MG63 (cell line): ENCODE measurements around the gene PYGM. TPM values are rescaled to one million over a fixed set of nuclear protein-coding genes. Genes with fewer than 3 reads are reported as not detected.

Experiments used
- DNase-seq: peaks from one replicate; pipeline ENCODE4 v3.0.0-alpha.2; 2020
- H3K27me3 ChIP-seq: fragments of 250-450 bp; sonication (Bioruptor Pico); 2 replicates; pipeline ENCODE4 v1.5.1; 2020; ENCODE audit warnings: mild to moderate bottlenecking, moderate library complexity
- H3K36me3 ChIP-seq: fragments of 250-450 bp; sonication (Bioruptor Pico); 2 replicates; pipeline ENCODE4 v1.5.1; 2020; ENCODE audit warnings: mild to moderate bottlenecking, moderate library complexity
- H3K4me3 ChIP-seq: fragments of 250-450 bp; sonication (Bioruptor Pico); 2 replicates; pipeline ENCODE4 v1.5.1; 2020; ENCODE audit warnings: mild to moderate bottlenecking, moderate library complexity
- H3K9me3 ChIP-seq: fragments of 250-450 bp; sonication (Bioruptor Pico); 2 replicates; pipeline ENCODE4 v1.5.1; 2020; ENCODE audit warnings: mild to moderate bottlenecking, moderate library complexity
- total RNA-seq: library from RNA; depleted of rRNA; stranded (reverse); fragments of >200 nt; shearing (Covaris generic); gene quantifications from 2 replicates; pipeline ENCODE4 v1.2.3, GENCODE V29; 2014; ENCODE audit warnings: low replicate concordance

Gene PYGM
- total RNA-seq, 1 experiment from 2014 or later, result not detected

DNA sequence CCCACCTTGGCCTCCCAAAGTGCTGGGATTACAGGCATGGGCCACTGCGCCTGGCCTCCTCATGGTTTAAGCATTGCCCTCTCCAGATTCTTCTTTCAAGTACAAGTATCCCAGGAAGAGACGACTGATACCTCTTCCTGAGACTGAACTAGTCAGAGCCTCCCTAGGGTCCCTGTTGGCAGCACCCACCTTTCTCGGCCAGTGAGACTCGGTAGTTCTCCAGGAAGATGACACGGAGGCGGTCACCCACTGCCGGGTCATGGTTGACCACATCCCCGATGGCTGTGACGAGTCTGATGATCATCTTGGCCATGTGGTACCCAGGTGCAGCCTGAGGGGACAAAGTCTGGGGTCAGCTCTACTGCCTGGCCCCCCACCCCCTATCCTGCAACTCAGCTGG, 8.6 kb downstream of the PYGM start:
- DNase-seq, result no peak
- Histone ChIP-seq H3K27me3 (no peaks in the 10 kb centered on the region), H3K36me3 (no peaks in the 10 kb centered on the region), H3K9me3 (no peaks in the 10 kb centered on the region), H3K4me3 (no peak overlapping the region)

DNA sequence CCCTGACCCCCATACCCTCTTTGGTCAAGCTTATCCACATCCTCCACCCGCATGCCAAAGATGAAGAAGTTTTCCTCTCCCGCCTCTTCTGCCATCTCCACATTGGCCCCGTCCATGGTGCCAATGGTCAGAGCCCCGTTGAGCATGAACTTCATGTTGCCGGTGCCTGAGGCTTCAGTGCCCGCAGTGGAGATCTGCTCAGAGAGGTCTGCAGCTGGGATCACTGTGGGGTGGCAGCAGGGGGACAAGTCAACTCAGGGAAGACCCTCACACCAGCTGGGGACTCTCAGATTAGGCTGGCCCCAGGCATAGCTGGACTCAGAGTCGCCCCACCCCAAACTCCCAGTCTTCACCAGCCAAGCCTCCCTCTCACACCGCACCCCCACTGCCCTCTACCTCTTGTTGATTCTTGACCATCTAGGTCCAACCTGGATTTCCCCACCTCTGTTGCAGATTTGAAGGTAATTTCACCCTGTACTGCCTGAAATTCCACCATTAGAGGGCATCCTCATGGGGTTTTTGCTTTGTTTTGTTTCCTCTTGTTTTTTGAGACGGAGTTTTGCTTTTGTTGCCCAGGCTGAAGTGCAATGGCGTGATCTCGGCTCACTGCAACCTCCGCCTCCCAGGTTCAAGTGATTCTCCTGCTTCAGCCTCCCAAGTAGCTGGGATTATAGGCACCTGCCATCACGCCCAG, 9.3 kb downstream of the PYGM start:
- Histone ChIP-seq H3K9me3 (no peaks in the 10 kb centered on the region), H3K4me3 (no peak overlapping the region), H3K36me3 (no peaks in the 10 kb centered on the region), H3K27me3 (no peaks in the 10 kb centered on the region)
- no peak for DNase-seq

DNA sequence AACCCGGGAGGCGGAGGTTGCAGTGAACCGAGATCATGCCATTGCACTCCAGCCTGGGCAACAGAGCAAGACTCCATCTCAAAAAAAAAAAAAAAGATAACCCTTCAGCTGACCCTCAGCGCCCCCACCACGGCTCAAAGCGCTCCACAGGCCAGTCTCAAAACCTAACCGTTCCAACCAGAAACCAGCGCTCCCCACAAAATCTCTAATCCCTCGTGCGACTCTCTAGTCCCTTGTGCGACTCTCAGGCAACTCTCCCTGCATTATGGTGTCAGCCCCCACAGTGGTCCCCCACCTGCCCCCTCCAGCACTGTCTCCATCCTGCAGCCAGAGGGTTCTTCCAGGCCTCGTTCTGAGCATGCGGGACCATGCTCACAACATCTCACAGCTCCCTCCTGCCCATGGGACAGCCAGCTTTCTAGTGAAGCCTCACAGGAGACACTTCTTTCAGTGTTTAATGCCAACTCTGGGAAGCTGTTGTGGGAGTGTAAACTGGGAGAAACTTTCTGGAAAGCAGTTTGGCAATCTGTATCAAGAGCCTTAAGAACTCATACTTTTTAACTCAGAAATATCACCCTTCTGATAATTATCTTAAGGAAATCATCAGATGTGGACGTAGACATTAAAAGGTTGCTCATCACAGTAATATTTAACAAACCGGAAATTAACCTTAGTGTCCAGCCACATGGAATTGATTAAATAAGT, 11.7 kb downstream of the PYGM start:
- DNase-seq, result no peak
- Histone ChIP-seq H3K4me3 (no peak overlapping the region), H3K9me3 (no peaks in the 10 kb centered on the region), H3K27me3 (peaks cover 12% of the 10 kb centered on the region), H3K36me3 (no peaks in the 10 kb centered on the region)

DNA sequence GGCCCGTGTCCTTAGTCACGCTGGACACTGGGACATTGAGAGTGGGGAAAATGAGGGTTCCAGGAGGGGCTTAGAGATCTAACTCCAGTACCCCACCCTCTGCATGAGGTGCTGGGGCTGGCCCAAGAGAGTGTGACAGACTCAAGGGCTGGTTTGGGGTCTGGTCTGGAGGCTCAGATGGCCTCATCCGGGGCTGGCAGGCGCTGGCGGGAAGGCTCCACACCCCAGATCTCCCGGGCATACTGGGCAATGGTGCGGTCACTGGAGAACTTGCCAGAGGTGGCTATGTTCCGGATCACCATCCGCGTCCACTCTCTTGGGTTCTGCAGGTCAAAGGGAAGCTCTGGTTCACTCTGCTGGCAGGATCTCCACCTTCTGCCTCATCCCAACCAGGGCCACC, 13.3 kb downstream of the PYGM start:
- Histone ChIP-seq H3K4me3 (no peak overlapping the region), H3K36me3 (no peaks in the 10 kb centered on the region), H3K27me3 (peaks cover 19% of the 10 kb centered on the region), H3K9me3 (no peaks in the 10 kb centered on the region)
- DNase-seq, result no peak

DNA sequence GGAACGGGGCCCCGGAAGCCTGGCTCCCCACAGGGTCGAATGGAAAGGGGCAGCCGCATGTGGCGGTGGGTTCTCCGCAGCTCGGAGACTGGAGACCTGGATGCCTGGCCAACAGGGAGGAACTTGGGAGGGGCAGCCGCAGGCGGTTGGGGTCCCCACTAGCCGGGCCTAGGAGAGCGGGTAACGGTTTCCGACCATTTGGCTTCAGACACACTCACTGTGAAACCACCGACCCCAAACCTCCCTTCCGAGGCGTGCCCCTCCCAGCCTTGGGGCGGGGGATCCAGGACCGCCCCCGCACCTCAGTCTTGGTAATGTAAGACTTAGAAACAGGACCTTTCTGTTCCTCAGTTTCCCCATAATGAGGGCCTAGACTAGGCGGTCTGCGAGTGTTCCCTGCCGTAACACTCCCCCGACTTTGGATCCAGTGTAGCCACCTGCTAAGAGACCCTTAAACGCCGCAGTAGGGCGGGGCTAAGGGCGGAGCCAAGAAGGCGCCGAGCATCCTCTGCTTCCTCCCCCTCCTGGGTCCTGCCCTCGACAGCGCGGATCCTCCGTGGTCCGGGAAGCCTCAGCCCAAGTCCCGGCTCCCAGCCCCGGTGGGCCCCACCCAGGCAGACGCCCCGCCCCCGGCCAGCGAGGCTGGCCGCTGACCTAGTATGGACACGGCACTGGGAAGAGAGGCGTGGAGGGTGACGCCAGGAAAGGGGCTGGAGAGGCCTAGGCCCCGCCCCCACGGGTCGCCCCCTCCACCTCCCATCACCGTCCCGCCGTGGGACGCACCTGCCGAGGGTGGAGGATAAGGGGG, 14.0 kb downstream of the PYGM start:
- DNase-seq, result no peak
- Histone ChIP-seq H3K27me3 (peaks cover 19% of the 10 kb centered on the region), H3K36me3 (no peaks in the 10 kb centered on the region), H3K4me3 (no peak overlapping the region), H3K9me3 (no peaks in the 10 kb centered on the region)

DNA sequence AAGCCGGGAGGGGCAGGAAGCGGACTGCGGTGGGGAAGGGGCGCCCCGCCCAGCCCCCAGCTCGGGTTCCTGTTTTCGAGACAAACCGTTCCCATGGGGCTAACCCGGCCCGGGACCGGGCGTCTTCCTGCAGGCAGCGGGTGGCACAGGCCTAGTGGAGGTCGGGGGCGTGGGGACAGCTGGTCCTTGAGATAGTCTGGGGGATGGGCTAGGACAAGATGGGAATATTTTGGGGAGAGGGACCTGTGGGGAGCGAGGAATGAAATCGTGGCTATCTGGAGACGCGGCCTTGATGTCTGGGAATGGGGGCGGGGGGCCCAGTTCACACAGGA, 14.6 kb downstream of the PYGM start:
- H3K9me3 ChIP-seq, result no peaks in the 10 kb centered on the region
- no peak overlapping the region for H3K4me3 ChIP-seq
- H3K36me3 ChIP-seq, result no peaks in the 10 kb centered on the region
- H3K27me3 ChIP-seq, result peaks cover 19% of the 10 kb centered on the region
- no peak for DNase-seq

DNA sequence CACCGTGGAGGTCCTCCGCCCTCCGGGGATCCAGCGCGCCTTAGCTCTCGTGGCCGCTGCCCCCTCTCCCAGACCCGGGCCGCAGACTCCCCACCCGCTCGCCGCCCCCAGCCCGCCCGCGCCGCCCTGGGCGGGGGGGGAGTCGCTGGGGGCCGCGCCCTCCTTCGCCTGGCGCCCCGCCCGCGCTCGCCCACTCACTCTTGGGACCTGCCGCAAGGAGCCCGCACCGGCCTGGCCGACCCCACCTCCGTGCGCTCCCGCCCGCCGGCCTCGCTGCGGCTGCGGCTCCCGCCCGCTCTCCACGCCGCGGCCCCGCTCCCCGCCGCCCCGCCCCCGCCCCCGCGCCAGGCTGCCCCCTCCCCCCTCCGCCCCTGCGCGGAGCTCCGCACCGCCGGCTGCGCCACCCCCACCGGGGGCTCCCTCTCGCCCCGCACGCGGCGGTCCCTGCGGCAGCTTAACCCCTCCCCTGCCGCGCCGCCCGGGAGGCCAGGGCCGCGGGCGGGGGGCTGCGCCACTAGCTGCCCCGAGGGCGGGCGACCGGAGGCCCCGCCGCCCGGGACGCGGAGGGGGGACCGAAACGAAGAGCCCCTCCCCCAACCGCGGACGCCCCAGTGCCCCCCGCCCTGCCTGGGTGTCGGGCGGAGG, 15.1 kb downstream of the PYGM start:
- Histone ChIP-seq H3K9me3 (no peaks in the 10 kb centered on the region), H3K36me3 (no peaks in the 10 kb centered on the region), H3K4me3 (no peak overlapping the region), H3K27me3 (peaks cover 19% of the 10 kb centered on the region)
- no peak for DNase-seq

DNA sequence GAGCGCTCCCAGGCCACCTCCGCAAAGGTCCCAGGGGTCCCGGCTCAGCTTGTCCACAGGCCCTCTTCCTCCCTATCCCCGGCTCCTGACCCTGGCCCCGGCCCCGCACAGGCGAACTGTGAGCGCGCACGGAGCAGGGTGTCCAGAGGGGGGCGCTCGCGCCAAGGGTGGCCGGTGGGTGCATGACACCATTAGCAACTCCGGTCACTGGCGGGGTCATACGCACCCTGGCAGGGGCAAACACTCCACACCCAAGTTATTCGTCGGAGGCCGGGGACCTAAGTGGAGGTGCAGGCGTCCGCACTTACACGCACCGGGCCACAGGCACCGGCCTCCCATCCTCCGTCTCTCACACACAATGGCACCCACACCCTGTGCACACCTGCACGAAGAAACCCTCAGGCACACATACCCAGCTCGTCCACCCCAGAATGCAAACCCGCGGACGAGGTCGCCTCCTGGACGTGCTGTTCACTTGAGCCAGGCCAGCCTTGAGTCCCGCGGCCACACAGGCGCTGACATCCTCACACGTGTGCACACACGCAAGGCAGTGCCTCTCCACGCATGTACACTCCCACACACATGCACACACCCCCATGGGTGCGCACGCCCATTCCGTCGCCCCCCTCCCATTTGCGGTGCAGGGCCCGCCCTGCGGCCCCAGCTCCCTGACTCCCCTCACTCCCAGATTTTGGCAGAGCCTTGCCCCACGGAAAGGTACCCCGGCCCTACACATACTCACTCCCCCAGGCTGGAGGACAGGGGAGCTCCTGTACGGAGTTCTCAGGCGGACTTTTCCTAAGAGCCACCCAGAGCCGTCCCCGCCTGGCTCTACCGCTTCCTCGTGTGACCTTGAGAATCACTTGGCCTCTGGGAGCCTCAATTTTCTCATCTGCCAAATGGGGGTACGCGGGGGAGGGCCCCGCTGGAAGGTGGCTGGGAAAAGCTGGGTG, 15.9 kb downstream of the PYGM start, which contains the start of gene RASGRP2:
Gene RASGRP2 (minus strand): TSS at position 552 of the 953 bp plus-strand sequence. CDS start 1,276 bp downstream, outside the sequence.
- peaks cover 19% of the 10 kb centered on the region for H3K27me3 ChIP-seq
- peak within 1 kb of the TSS; percentile 25 for H3K4me3 ChIP-seq

DNA sequence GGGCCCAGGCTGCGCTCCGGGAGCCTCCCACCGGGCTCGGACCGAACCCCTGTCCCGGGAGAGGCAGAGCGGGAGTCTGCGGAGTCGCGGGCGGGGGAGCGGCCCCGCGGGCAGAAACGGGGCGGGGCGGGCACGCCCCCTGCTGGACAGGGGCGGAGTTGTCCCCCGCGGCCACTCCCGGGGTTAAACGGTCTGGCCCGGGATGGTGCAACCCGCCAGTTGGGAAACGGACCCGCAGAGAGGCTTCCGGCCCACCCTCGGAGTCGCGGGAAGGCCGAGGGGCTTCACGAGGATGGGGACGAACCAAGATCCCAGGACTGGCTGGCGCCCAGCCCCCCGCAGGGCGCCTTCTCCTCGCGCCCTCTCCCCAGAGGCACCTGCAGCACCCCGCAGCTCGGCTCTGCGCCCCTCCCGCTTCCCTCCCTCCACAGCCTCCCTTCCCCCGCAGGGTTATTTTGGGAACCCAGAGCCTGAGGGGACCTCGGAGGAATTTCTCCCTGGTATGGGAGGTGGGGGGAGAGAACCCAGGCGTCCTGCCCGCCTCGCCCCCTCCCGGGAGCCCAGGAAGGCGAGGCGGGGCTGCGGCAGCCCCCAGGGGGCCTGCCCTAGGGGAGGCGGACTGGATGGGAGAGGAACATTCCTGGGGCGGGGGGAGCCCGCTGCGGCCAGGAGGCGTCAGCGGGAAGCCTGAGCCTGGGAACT, 16.7 kb downstream of the PYGM start:
- DNase-seq, result peak; percentile 52

More for the DNA sequence above, 15.9 kb downstream of the PYGM start, which contains the start of gene RASGRP2:
- peak; percentile 44 for DNase-seq
- Histone ChIP-seq H3K9me3 (no peaks in the 10 kb centered on the region), H3K36me3 (no peaks in the 10 kb centered on the region)

DNA sequence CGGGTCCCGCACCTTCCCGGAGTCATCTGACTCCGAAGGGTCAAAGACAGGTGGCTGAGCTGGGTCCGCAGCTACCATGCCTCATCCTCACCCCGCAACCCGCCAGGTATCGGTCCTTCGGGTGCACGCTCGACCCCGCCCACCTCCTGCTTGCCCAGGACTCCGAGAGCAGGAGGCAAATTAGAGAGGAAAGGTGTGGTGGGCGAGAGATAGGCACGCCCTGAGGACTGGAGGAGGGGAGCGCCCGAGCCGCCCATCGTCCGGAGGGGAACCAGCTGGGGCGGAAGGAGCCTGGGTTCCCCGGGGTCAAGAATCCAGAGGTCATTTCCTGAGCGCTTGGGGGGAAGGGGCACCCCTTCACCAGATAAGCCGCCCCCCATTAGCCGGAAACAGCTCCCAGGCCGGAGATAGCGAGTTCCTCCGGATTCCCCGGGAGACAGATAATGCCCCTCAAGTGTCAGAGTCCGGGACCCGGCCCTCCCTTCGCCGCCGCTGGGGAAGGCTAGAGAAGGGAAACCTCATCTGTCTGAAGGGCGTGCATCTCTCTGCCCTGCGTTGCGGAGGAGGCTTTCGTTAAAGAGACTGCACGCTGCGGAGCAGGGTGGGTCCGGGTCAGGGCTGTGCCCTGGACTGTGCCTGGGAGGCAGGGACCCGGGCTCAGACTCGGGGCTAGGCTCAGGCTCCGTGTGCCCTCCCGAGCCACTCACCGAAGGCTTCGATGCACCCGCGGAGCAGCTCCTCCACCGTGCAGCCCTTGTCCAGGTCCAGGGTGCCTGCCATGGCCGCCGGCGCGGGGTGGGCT, 17.5 kb downstream of the PYGM start:
- Histone ChIP-seq H3K27me3 (peaks cover 19% of the 10 kb centered on the region), H3K36me3 (no peaks in the 10 kb centered on the region), H3K4me3 (peak overlapping the region; percentile 25; the same call in 1 of the 2 replicates), H3K9me3 (no peaks in the 10 kb centered on the region)
- DNase-seq, result no peak

More for the DNA sequence above, 16.7 kb downstream of the PYGM start:
- Histone ChIP-seq H3K4me3 (peak overlapping the region; percentile 25), H3K36me3 (no peaks in the 10 kb centered on the region), H3K9me3 (no peaks in the 10 kb centered on the region), H3K27me3 (peaks cover 19% of the 10 kb centered on the region)

DNA sequence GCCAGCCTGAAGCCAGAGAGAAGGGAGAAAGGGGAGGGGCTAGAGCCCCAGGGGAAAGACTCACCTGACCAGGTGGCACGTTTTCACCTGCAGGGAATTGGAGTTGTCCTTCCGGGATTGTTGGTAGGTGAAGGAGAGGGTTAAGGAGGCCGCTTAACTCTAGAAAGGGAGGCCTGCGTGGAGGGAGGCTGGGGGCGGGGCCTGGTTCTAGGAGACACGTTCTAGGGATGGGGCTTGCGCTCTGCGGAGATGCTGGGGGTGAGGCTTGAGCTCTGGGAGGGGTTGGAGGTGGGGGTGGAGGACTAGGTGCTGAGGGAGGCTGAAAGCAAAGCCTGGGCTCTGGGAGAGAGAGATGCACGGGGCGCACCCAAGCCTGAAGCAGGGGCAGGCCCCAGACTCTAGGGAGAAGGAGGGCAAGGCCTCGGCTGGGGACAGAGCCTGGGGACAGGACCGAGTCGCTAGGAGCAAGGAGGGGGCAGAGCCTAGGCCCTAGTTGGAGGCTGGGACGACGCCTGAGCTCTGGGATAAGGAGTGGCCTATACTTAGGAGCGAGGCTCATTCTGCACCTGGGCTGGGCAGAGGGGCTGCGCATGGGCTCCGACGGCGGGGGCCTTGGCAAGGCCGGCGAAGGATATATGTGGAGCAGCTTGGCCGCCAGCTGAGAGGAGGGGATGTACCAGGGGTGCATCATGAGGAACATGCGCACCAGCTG, 18.2 kb downstream of the PYGM start:
- Histone ChIP-seq H3K9me3 (no peaks in the 10 kb centered on the region), H3K27me3 (peaks cover 19% of the 10 kb centered on the region), H3K36me3 (no peaks in the 10 kb centered on the region), H3K4me3 (no peak overlapping the region)
- DNase-seq, result no peak

DNA sequence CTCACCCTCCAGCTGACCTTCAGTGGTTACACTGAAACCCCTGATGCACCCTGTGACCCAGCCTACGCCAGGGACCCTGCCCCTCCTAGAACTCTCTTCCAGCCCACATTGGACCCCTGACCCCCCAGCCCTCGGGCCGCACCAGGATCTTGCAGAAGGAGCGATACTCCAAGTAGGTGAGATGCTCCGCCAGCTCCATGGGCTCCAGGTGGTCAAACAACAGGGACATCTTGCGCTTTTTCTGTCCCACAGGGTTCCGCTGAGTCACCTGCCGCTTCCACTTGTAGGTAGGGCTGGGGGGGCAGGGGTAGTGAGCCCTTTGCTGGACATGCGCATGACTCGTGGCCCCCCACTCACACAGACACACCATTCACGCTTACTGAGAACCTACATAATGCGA, 19.9 kb downstream of the PYGM start:
- peaks cover 19% of the 10 kb centered on the region for H3K27me3 ChIP-seq
- H3K36me3 ChIP-seq, result no peaks in the 10 kb centered on the region

DNA sequence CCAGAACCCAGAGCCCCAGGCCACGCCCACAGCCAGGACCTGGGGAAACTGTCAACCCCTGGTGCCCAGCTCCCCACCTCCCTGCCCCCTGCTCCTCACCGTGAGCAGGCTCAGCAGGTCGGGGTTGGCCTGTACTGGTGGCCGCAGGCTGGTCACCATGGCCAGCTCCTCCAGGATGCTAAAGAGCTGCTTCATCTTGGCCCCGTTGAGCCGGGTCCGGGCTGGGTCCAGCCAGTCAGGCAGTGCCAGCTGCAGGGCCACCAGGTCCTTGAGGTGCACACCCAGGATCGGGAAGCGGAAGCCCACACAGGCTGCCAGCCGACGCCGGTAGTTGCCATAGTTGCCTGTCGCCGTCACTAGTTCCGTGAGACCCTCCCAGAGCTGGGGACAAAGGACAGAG, 23.1 kb downstream of the PYGM start:
- DNase-seq, result no peak
- Histone ChIP-seq H3K36me3 (no peaks in the 10 kb centered on the region), H3K9me3 (no peaks in the 10 kb centered on the region), H3K27me3 (no peaks in the 10 kb centered on the region; the same call in 1 of the 2 replicates), H3K4me3 (no peak overlapping the region)

More for the DNA sequence above, 19.9 kb downstream of the PYGM start:
- DNase-seq, result no peak
- no peaks in the 10 kb centered on the region for H3K9me3 ChIP-seq
- no peak overlapping the region for H3K4me3 ChIP-seq

DNA sequence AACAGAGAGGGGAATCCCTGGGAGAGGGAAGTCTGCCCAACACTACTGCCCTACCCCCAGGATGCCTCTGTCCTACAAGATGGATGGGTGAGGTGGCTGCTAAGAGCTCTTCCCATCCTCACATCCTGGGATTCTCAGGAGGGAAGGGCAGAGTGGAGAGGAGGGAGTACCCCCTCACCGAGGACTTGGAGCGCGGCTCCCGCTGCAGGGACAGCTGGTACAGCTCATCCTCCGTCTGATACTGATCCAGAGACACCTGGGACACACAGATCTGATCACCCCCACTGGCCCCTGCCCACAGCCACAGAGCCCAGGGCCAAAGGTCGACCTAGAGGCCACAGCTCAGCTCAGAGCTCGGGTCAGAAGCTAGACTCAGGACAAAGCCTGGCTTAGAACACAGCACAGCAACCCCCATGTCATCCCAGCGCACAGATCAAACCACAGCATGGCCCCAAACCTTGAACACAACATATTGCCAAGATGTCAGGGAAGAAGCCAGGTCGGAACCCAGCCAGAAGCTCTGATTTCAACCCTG, 24.0 kb downstream of the PYGM start:
- Histone ChIP-seq H3K4me3 (no peak overlapping the region), H3K36me3 (no peaks in the 10 kb centered on the region), H3K9me3 (no peaks in the 10 kb centered on the region), H3K27me3 (no peaks in the 10 kb centered on the region; the same call in 1 of the 2 replicates)
- DNase-seq, result no peak
